Trophoblast cell (in vitro differentiated cells and primary cell): ENCODE data around the gene AACS.

Experiments
- DNase-seq, 2 donors: peaks; one replicate each; pipeline ENCODE4 v3.0.0-alpha.2; 2016
- H2AFZ ChIP-seq: 2 replicates; pipeline ENCODE4 v1.6.1; 2013; ENCODE audit warnings: low read length, moderate library complexity, mild to moderate bottlenecking; ENCODE audit not compliant: insufficient read depth, poor library complexity
- H2AK5ac ChIP-seq: 2 replicates; pipeline ENCODE4 v1.6.1; 2013; ENCODE audit warnings: mild to moderate bottlenecking, low read length
- H2BK120ac ChIP-seq: 2 replicates; pipeline ENCODE4 v1.6.1; 2013; ENCODE audit warnings: low read length, mild to moderate bottlenecking, moderate library complexity; ENCODE audit not compliant: insufficient read depth, poor library complexity
- H2BK12ac ChIP-seq: 2 replicates; pipeline ENCODE4 v1.6.1; 2013; ENCODE audit warnings: mild to moderate bottlenecking, low read length, moderate library complexity
- H2BK5ac ChIP-seq: 2 replicates; pipeline ENCODE4 v1.6.1; 2013; ENCODE audit warnings: low read length, low read depth, moderate library complexity, mild to moderate bottlenecking; ENCODE audit not compliant: poor library complexity
- H3K14ac ChIP-seq: 2 replicates; pipeline ENCODE4 v1.6.1; 2013; ENCODE audit warnings: mild to moderate bottlenecking, low read length
- H3K18ac ChIP-seq: 2 replicates; pipeline ENCODE4 v1.6.1; 2013; ENCODE audit warnings: mild to moderate bottlenecking, low read length
- H3K23ac ChIP-seq: 2 replicates; pipeline ENCODE4 v1.6.1; 2013; ENCODE audit warnings: low read length
- H3K27ac ChIP-seq: 2 replicates; pipeline ENCODE4 v1.5.1; 2013; ENCODE audit warnings: low read depth, mild to moderate bottlenecking, inconsistent platforms, low read length, moderate library complexity
- H3K27me3 ChIP-seq: 2 replicates; pipeline ENCODE4 v1.6.1; 2013; ENCODE audit warnings: inconsistent platforms, mild to moderate bottlenecking, low read length, moderate library complexity; ENCODE audit not compliant: insufficient read depth
- H3K36me3 ChIP-seq, 2 experiments: 1 replicate in 1 of 2; 2 replicates in 1 of 2; pipeline ENCODE4 v1.6.1; 2013; ENCODE audit warnings: low read length in 2 of 2, mild to moderate bottlenecking in 2 of 2, moderate library complexity in 1 of 2; ENCODE audit not compliant: insufficient read depth in 2 of 2, control insufficient read depth in 1 of 2
- H3K4ac ChIP-seq: 2 replicates; pipeline ENCODE4 v1.6.1; 2013; ENCODE audit warnings: low read depth, mild to moderate bottlenecking, low read length, moderate library complexity
- H3K4me1 ChIP-seq, 2 experiments: 1 replicate in 1 of 2; 2 replicates in 1 of 2; pipeline ENCODE4 v1.6.1; 2013; ENCODE audit warnings: low read length in 2 of 2, mild to moderate bottlenecking in 2 of 2, moderate library complexity in 1 of 2; ENCODE audit not compliant: insufficient read depth in 2 of 2, control insufficient read depth in 1 of 2
- H3K4me2 ChIP-seq: 2 replicates; pipeline ENCODE4 v1.6.1; 2013; ENCODE audit warnings: inconsistent platforms, mild to moderate bottlenecking, low read length, moderate library complexity
- H3K4me3 ChIP-seq: 2 replicates; pipeline ENCODE4 v1.5.1; 2013; ENCODE audit warnings: mild to moderate bottlenecking, low read depth, low read length, inconsistent platforms
- H3K79me1 ChIP-seq: one replicate; pipeline ENCODE4 v1.6.1; 2013; ENCODE audit warnings: low read length
- H3K79me2 ChIP-seq: 2 replicates; pipeline ENCODE4 v1.6.1; 2013; ENCODE audit warnings: low read length, mild to moderate bottlenecking; ENCODE audit not compliant: control insufficient read depth, insufficient read depth, poor library complexity
- H3K9ac ChIP-seq: 2 replicates; pipeline ENCODE4 v1.6.1; 2013; ENCODE audit warnings: mild to moderate bottlenecking, low read length
- H3K9me3 ChIP-seq: 2 replicates; pipeline ENCODE4 v1.6.1; 2013; ENCODE audit warnings: low read depth, mild to moderate bottlenecking, control low read depth, inconsistent platforms, low read length; ENCODE audit not compliant: insufficient read depth
- H4K12ac ChIP-seq: 2 replicates; pipeline ENCODE4 v1.6.1; 2013; ENCODE audit warnings: low read depth, mild to moderate bottlenecking, low read length, moderate library complexity
- H4K8ac ChIP-seq: 2 replicates; pipeline ENCODE4 v1.6.1; 2013; ENCODE audit warnings: low read depth, mild to moderate bottlenecking, low read length, moderate library complexity
- H4K91ac ChIP-seq: one replicate; pipeline ENCODE4 v1.6.1; 2013; ENCODE audit warnings: low read depth, mild to moderate bottlenecking, low read length, moderate library complexity
- WGBS: extraction: QIAGEN DNeasy Blood & Tissue Kit; methylation state at CpG from one replicate; pipeline ENCODE4 v1.1.7; 2013; ENCODE audit warnings: missing lambda C conversion rate; ENCODE audit not compliant: insufficient read length, insufficient coverage; ENCODE audit errors: extremely low coverage; 5-methylcytosine and 5-hydroxymethylcytosine counted together

The AACS gene

DNA sequence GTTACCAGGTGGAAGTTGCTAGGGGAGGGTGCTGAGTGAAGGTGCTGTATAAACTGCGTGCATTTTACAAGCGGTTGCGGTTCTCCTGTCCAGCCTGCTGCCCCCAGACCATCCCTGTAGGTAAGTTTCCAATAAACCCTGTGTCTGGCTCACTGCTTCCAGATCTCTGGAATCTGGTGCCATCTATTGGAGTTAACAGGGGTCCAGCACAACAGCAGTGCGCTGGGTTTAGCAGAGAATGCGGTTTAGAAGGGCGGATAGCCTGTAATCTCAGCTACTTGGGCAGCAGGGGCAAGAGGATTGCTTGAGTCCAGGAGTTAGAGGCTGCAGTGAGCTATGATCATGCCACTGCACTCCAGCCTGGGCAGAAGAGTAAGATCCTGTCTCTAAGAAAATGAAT is 4.9 kb downstream of the AACS start:
- Histone ChIP-seq H3K9me3 (no peaks in the 10 kb centered on the region), H3K4ac (no peak overlapping the region), H3K36me3 (no peaks in the 10 kb centered on the region), H3K4me1 (peaks cover 4 to 11% of the 10 kb centered on the region in 2 experiments), H2BK12ac (no peak overlapping the region), H2BK5ac (no peak overlapping the region), H4K91ac (no peak overlapping the region), H3K14ac (no peak overlapping the region), H3K79me2 (peaks cover 4% of the 10 kb centered on the region), H4K12ac (no peak overlapping the region), H3K27ac (no peak overlapping the region), H3K27me3 (no peaks in the 10 kb centered on the region), H3K4me2 (no peak overlapping the region), H2AK5ac (no peak overlapping the region), H2AFZ (no peak overlapping the region), H3K23ac (no peak overlapping the region), H3K4me3 (no peak overlapping the region), H3K18ac (no peak overlapping the region), H2BK120ac (no peak overlapping the region), H3K9ac (no peak overlapping the region), H3K79me1 (peaks cover 5% of the 10 kb centered on the region), H4K8ac (no peak overlapping the region)
- DNase-seq: no peak
- no CpG with 5 or more reads among the region's 6 CpGs for WGBS

DNA sequence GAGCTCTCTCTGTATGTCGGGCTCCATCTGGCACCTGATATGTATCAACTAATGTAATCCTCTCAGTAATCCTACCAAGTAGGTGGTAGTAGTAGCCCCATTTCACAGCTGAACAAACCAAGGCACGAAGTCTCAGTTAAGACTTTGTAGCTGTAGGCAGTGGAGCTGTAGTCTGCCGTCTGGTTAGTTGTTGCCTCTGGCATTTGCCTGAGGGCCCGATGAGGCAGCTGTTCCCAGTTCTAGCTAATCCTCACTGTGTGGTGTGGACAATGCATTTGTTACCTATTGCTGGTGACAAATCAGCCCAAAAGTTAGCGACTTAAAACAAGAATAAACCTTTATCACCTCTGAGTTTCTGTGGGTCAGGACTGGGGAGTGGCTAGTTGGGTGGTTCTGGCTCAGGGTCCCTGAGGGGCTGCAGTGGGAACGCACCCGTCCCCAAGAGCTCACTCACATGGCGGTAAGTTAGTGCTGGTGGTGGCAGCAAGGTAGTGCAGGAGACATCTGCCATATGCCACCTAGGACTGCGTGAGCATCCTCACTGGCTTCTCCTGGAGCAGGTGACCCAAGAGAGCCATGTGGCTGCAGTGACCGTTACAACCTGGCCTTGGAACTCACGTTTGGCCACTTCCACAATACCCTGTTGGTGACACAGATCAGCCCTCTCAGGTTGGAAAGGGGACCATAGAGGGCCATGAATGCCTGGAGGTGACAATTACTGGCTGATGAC is 5.6 kb downstream of the AACS start:
- H4K12ac ChIP-seq: no peak overlapping the region
- no peak overlapping the region for H2BK5ac ChIP-seq

DNA sequence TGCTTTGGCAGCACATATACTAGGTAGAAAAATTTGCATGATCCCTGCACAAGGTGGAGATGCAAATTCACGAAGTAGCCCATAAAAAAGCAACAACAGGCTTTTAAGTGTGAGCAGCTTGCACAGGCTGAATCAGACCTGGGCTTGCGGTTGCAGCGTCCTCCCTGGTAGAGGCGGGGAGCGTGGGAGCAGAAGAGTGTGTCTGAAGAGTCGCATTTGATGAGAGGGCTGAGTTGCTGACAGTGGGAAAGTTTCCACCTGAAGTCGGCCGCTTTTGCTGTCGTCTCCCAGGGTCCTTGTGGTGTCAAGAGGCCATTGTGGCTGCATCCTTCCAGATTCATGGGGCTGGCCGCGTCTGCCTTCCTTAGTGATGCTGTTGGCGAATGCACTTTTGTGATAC is 6.2 kb downstream of the AACS start:
- Histone ChIP-seq H3K36me3 (peaks cover 2 to 5% of the 10 kb centered on the region in 2 experiments), H3K23ac (no peak overlapping the region), H3K4me2 (no peak overlapping the region), H4K91ac (no peak overlapping the region), H3K4me3 (no peak overlapping the region), H3K9ac (no peak overlapping the region), H3K27ac (no peak overlapping the region), H3K4ac (no peak overlapping the region), H3K18ac (no peak overlapping the region), H3K79me1 (no peaks in the 10 kb centered on the region), H3K9me3 (no peaks in the 10 kb centered on the region), H3K4me1 (peaks cover 0 to 5% of the 10 kb centered on the region in 2 experiments), H2BK12ac (no peak overlapping the region), H2BK120ac (no peak overlapping the region), H3K79me2 (no peaks in the 10 kb centered on the region), H3K14ac (no peak overlapping the region), H4K8ac (no peak overlapping the region), H2AK5ac (no peak overlapping the region), H3K27me3 (no peaks in the 10 kb centered on the region), H2BK5ac (no peak overlapping the region), H2AFZ (no peak overlapping the region), H4K12ac (no peak overlapping the region)
- no CpG with 5 or more reads among the region's 12 CpGs for WGBS
- DNase-seq: no peak

More for the DNA sequence above, 5.6 kb downstream of the AACS start:
- peaks cover under 1% of the 10 kb centered on the region for H3K79me2 ChIP-seq
- H3K4me1 ChIP-seq: peaks cover 2 to 7% of the 10 kb centered on the region in 2 experiments
- H4K91ac ChIP-seq: no peak overlapping the region
- no peak overlapping the region for H3K23ac ChIP-seq
- H3K27ac ChIP-seq: no peak overlapping the region
- H3K36me3 ChIP-seq: no peaks in the 10 kb centered on the region
- no peak overlapping the region for H2BK12ac ChIP-seq
- no peak overlapping the region for H2BK120ac ChIP-seq
- WGBS: no CpG with 5 or more reads among the region's 11 CpGs
- H3K18ac ChIP-seq: no peak overlapping the region
- H3K9ac ChIP-seq: no peak overlapping the region
- peaks cover under 1% of the 10 kb centered on the region for H3K79me1 ChIP-seq
- H3K27me3 ChIP-seq: no peaks in the 10 kb centered on the region
- peak; percentile 82 to 94 for DNase-seq
- no peak overlapping the region for H4K8ac ChIP-seq
- H3K4me2 ChIP-seq: no peak overlapping the region
- H3K14ac ChIP-seq: no peak overlapping the region
- no peaks in the 10 kb centered on the region for H3K9me3 ChIP-seq
- H3K4me3 ChIP-seq: no peak overlapping the region
- no peak overlapping the region for H3K4ac ChIP-seq
- no peak overlapping the region for H2AK5ac ChIP-seq
- no peak overlapping the region for H2AFZ ChIP-seq

GRCh38 chr12:125072496-125072895 is 7.3 kb downstream of the AACS start:
- no peaks in the 10 kb centered on the region for H3K79me2 ChIP-seq
- no peak overlapping the region for H3K4ac ChIP-seq
- H3K4me3 ChIP-seq: no peak overlapping the region
- no peak overlapping the region for H4K8ac ChIP-seq
- H3K4me2 ChIP-seq: no peak overlapping the region
- H3K14ac ChIP-seq: no peak overlapping the region
- H3K27ac ChIP-seq: no peak overlapping the region
- WGBS: no CpG with 5 or more reads among the region's 2 CpGs
- no peaks in the 10 kb centered on the region for H3K79me1 ChIP-seq
- no peaks in the 10 kb centered on the region for H3K9me3 ChIP-seq
- no peak overlapping the region for H2BK12ac ChIP-seq
- no peak overlapping the region for H3K9ac ChIP-seq
- DNase-seq: no peak
- no peak overlapping the region for H2AK5ac ChIP-seq
- H3K4me1 ChIP-seq: no peaks in the 10 kb centered on the region
- no peak overlapping the region for H3K23ac ChIP-seq
- no peak overlapping the region for H4K12ac ChIP-seq
- no peak overlapping the region for H3K18ac ChIP-seq
- peaks cover 4 to 9% of the 10 kb centered on the region in 2 experiments for H3K36me3 ChIP-seq
- H2AFZ ChIP-seq: no peak overlapping the region
- no peak overlapping the region for H4K91ac ChIP-seq
- no peaks in the 10 kb centered on the region for H3K27me3 ChIP-seq
- no peak overlapping the region for H2BK120ac ChIP-seq
- H2BK5ac ChIP-seq: no peak overlapping the region
